ENCODE results near the gene TRABD. TPM values are rescaled to one million over a fixed set of nuclear protein-coding genes. Genes with fewer than 3 reads are reported as not detected.

Gene TRABD
- total and polyA plus RNA-seq, 2 donors from 2014 or later, result 34.2 to 56.3 TPM

DNA sequence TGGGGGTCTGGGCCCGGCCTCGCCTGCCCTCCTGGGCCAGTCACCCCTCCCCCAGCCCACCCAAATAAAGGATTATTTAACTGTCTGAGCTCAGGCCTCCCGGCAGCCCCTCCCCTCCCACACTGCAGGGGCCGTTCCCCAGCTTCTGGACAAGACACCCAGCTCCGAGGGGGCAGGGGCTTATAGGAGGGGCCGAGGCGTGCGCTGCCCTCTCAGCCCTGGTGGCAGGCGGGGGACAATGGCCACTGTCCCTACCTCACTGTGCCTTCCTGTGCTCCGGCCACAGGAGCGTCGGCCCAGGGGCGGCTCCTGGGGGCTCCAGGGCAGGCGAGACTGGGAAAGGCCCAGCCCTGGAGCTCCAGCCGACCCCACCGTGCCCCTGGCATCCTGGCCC is 12.9 kb downstream of the TRABD start:
- intact Hi-C loops (cut with DNase I), result no loop called here
- FAIRE-seq, result no peak
- DNase-seq, result no peak
- H3K27ac ChIP-seq (ENCODE audit: low read depth in 2 of 2, low read length in 2 of 2), result no peak overlapping the region
- TF ChIP-seq, protein P1, sequence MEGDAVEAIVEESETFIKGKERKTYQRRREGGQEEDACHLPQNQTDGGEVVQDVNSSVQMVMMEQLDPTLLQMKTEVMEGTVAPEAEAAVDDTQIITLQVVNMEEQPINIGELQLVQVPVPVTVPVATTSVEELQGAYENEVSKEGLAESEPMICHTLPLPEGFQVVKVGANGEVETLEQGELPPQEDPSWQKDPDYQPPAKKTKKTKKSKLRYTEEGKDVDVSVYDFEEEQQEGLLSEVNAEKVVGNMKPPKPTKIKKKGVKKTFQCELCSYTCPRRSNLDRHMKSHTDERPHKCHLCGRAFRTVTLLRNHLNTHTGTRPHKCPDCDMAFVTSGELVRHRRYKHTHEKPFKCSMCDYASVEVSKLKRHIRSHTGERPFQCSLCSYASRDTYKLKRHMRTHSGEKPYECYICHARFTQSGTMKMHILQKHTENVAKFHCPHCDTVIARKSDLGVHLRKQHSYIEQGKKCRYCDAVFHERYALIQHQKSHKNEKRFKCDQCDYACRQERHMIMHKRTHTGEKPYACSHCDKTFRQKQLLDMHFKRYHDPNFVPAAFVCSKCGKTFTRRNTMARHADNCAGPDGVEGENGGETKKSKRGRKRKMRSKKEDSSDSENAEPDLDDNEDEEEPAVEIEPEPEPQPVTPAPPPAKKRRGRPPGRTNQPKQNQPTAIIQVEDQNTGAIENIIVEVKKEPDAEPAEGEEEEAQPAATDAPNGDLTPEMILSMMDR (IDR thresholded peaks at IDR 0.05; ENCODE audit: borderline replicate concordance, extremely low read depth, insufficient read depth), result no peak
- peaks cover 0 to 16% (median 11%) of the 10 kb centered on the region in 3 donors for H3K4me1 ChIP-seq (ENCODE audit: control insufficient read depth in 2 of 3, insufficient read depth in 2 of 3, low read depth in 1 of 3, low read length in 3 of 3)
- H3K4me3 ChIP-seq (ENCODE audit: low read length in 3 of 3), result no peak overlapping the region
- no peaks in the 10 kb centered on the region for H3K27me3 ChIP-seq (ENCODE audit: control insufficient read depth, insufficient read depth, low read length)
- H3K9me3 ChIP-seq (ENCODE audit: control insufficient read depth in 2 of 3, insufficient read depth in 1 of 3, low read length in 3 of 3), result no peaks in the 10 kb centered on the region
- peaks cover 0 to 8% (median 3%) of the 10 kb centered on the region in 3 donors for H3K36me3 ChIP-seq (ENCODE audit: control insufficient read depth in 2 of 3, insufficient read depth in 3 of 3, low read length in 3 of 3)
- H3K9ac ChIP-seq (ENCODE audit: low read length in 3 of 3), result no peak overlapping the region

DNA sequence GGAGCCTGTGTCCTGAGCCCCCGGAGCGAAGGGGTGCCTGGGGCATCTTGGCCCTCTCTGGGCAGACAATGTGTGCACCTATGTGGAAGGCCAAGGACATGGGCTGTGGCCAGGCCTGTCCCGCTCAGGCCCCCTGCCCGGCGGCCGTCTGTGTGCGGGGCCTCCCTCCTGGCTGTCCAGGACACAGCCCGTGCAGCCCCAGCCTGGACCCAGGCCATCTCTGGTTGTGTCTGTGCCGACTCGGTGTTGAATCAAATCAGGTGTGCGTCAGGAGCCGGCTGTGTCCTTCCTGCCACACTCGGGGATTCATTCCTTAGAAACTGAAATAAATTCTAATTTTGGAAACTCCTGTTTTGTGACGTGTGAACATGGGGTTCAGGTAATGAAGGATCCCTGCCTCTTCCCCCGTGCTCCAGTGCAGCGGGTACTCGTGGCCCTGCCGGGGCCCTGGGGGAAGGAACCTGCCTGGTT is 13.6 kb downstream of the TRABD start:
- peaks cover 0 to 7% (median 3%) of the 10 kb centered on the region in 3 donors for H3K36me3 ChIP-seq (ENCODE audit: control insufficient read depth in 2 of 3, insufficient read depth in 3 of 3, low read length in 3 of 3)
- peak in 1 of 5 donors; percentile 49 for DNase-seq

DNA sequence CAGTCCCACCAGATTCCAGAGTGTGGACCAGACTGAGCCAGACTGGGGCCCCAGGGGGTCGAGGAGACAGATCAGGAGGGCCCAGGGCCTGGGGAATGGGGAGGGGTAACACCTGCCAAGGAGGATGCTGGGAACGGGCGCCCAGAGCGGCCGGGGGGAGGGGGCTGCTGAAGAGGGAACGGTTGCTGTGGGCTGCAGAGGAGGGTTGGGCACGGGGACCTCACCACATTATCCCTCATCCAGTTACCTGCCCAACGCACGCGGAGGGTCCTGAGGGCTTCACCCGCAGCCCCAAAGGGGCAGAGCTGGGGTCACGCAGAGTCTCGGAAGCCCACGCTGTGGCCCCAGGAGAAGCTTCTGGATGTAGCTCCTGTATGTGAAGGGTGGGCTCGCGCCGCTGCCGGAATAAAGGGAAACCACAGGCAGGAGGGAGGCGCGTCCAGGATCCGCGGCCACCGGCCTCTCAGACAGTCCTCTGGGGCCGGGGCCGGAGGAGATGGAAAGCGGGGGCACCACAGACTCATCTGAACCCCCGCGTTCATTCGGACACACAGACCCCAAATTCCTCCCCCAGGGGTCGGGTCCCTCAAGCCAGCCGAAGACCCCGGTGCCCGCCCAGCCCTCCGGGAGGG is 14.2 kb downstream of the TRABD start:
- TF ChIP-seq, protein P1 (IDR thresholded peaks at IDR 0.05; ENCODE audit: borderline replicate concordance, extremely low read depth, insufficient read depth), result no peak
- Histone ChIP-seq H3K4me3 (ENCODE audit: low read length in 3 of 3) (peak overlapping the region in 2 of 3 donors; percentile 6 to 55), H3K9ac (ENCODE audit: low read length in 3 of 3) (peak overlapping the region in 2 of 3 donors; percentile 41 to 48), H3K27ac (ENCODE audit: low read depth in 2 of 2, low read length in 2 of 2) (peak overlapping the region in 1 of 2 donors; percentile 11), H3K9me3 (ENCODE audit: control insufficient read depth in 2 of 3, insufficient read depth in 1 of 3, low read length in 3 of 3) (no peaks in the 10 kb centered on the region), H3K27me3 (ENCODE audit: control insufficient read depth, insufficient read depth, low read length) (no peaks in the 10 kb centered on the region), H3K36me3 (ENCODE audit: control insufficient read depth in 2 of 3, insufficient read depth in 3 of 3, low read length in 3 of 3) (peaks cover 0 to 5% (median 0%) of the 10 kb centered on the region in 3 donors), H3K4me1 (ENCODE audit: control insufficient read depth in 2 of 3, insufficient read depth in 2 of 3, low read depth in 1 of 3, low read length in 3 of 3) (peaks cover 0 to 21% (median 11%) of the 10 kb centered on the region in 3 donors)
- DNase-seq, result peak in 2 of 5 donors; percentile 47 to 79
- intact Hi-C loops (cut with DNase I), result no loop called here
- FAIRE-seq, result no peak

More for the DNA sequence above, 13.6 kb downstream of the TRABD start:
- no peak overlapping the region for H3K27ac ChIP-seq (ENCODE audit: low read depth in 2 of 2, low read length in 2 of 2)
- H3K4me1 ChIP-seq (ENCODE audit: control insufficient read depth in 2 of 3, insufficient read depth in 2 of 3, low read depth in 1 of 3, low read length in 3 of 3), result peaks cover 0 to 16% (median 11%) of the 10 kb centered on the region in 3 donors
- H3K4me3 ChIP-seq (ENCODE audit: low read length in 3 of 3), result no peak overlapping the region
- no peaks in the 10 kb centered on the region for H3K9me3 ChIP-seq (ENCODE audit: control insufficient read depth in 2 of 3, insufficient read depth in 1 of 3, low read length in 3 of 3)
- no peaks in the 10 kb centered on the region for H3K27me3 ChIP-seq (ENCODE audit: control insufficient read depth, insufficient read depth, low read length)
- TF ChIP-seq, protein P1 (IDR thresholded peaks at IDR 0.05; ENCODE audit: borderline replicate concordance, extremely low read depth, insufficient read depth), result no peak
- no peak overlapping the region for H3K9ac ChIP-seq (ENCODE audit: low read length in 3 of 3)
- no peak for FAIRE-seq
- intact Hi-C loops (cut with DNase I), result no loop called here

Measured in kidney (tissue), 14 donors.